Body of pancreas (tissue), 4 donors: ENCODE measurements around the gene ODF2L.

Source experiments
- CTCF ChIP-seq, 7 experiments: fragments of 450-650 bp in 4 of 7; fragments of 200-600 bp in 3 of 7; sonication (generic) in 3 of 7; IDR thresholded peaks; one replicate each; pipeline ENCODE4 v1.5.1; 2016 to 2019; ENCODE audit warnings: antibody characterized with exemption in 7 of 7
- POLR2A ChIP-seq, 3 donors: fragments of 450-650 bp; IDR thresholded peaks; one replicate each; pipeline ENCODE4 v1.6.1; 2016; ENCODE audit warnings: antibody characterized with exemption in 3 of 3, mild to moderate bottlenecking in 2 of 3

GRCh38 chr1:86303041-86303690 is 93.0 kb downstream of the ODF2L start:
- TF ChIP-seq CTCF (IDR thresholded peaks at IDR 0.05), result no peak
- no peak for TF ChIP-seq POLR2A (IDR thresholded peaks at IDR 0.05)
